ENCODE measurements around the gene FAF1. TPM values are rescaled to one million over a fixed set of nuclear protein-coding genes. Genes with fewer than 3 reads are reported as not detected.

FAF1 gene
- total RNA-seq, 4 donors from 2014 or later = 25.1 to 74.6 (median 37.2) TPM

- H3K4me3 ChIP-seq = no peak overlapping the region
- no peaks in the 10 kb centered on the region for H3K27me3 ChIP-seq
- peaks cover 15% of the 10 kb centered on the region in 2 donors for H3K9me3 ChIP-seq
- TF ChIP-seq CTCF (IDR thresholded peaks at IDR 0.05) (no peak), POLR2AphosphoS5 (IDR thresholded peaks at IDR 0.05) (no peak), POLR2A (IDR thresholded peaks at IDR 0.05) (no peak), EP300 (IDR thresholded peaks at IDR 0.05; ENCODE audit: low read depth) (no peak)
- 92 to 96% methylated on average over 4 of the region's 4 CpGs for WGBS, 2 donors (ENCODE audit: low coverage in 1 of 2)
- in situ Hi-C loops (cut with MboI; ENCODE audit: low pct_ligation_motif_present in 1 of 4, low pct_unique_long_range_greater_than_20kb in 1 of 4, low sequenced_read_pairs in 3 of 4) (no loop called here), intact Hi-C loops (cut with DNase I; ENCODE audit: low total_unique reads) (no loop called here)
- no peaks in the 10 kb centered on the region for H3K36me3 ChIP-seq
- H3K27ac ChIP-seq = no peak overlapping the region
- DNase-seq = no peak
- H3K4me1 ChIP-seq = no peaks in the 10 kb centered on the region
Observed at GRCh38 chr1:50860702-50861101, 99.4 kb downstream of the FAF1 start.

- TF ChIP-seq CTCF (IDR thresholded peaks at IDR 0.05) (no peak), POLR2AphosphoS5 (IDR thresholded peaks at IDR 0.05) (no peak), POLR2A (IDR thresholded peaks at IDR 0.05) (no peak), EP300 (IDR thresholded peaks at IDR 0.05; ENCODE audit: low read depth) (no peak)
- no peak overlapping the region for H3K4me3 ChIP-seq
- H3K9me3 ChIP-seq = peaks cover 15% of the 10 kb centered on the region in 2 donors
- no peak overlapping the region for H3K27ac ChIP-seq
- intact Hi-C loops (cut with DNase I; ENCODE audit: low total_unique reads) = no loop called here
- 96 to 100% methylated on average over 2 of the region's 2 CpGs for WGBS, 2 donors (ENCODE audit: low coverage in 1 of 2)
- H3K27me3 ChIP-seq = no peaks in the 10 kb centered on the region
- H3K36me3 ChIP-seq = no peaks in the 10 kb centered on the region
- no peaks in the 10 kb centered on the region for H3K4me1 ChIP-seq
- DNase-seq = no peak
- in situ Hi-C loops (cut with MboI; ENCODE audit: low pct_ligation_motif_present in 1 of 4, low pct_unique_long_range_greater_than_20kb in 1 of 4, low sequenced_read_pairs in 3 of 4) = no loop called here
Observed at GRCh38 chr1:50860256-50860655, 99.8 kb downstream of the FAF1 start.

GRCh38 chr1:50859657-50860056 is 100.4 kb downstream of the FAF1 start:
- 100% methylated on average over 1 of the region's 1 CpG for WGBS, 2 donors (ENCODE audit: low coverage in 1 of 2)
- Histone ChIP-seq H3K4me3 (no peak overlapping the region), H3K36me3 (no peaks in the 10 kb centered on the region), H3K27me3 (no peaks in the 10 kb centered on the region), H3K9me3 (peaks cover 15% of the 10 kb centered on the region in 2 donors), H3K27ac (no peak overlapping the region), H3K4me1 (no peaks in the 10 kb centered on the region)
- in situ Hi-C loops (cut with MboI; ENCODE audit: low pct_ligation_motif_present in 1 of 4, low pct_unique_long_range_greater_than_20kb in 1 of 4, low sequenced_read_pairs in 3 of 4) = no loop called here
- no peak for TF ChIP-seq POLR2A (IDR thresholded peaks at IDR 0.05)
- no peak for TF ChIP-seq CTCF (IDR thresholded peaks at IDR 0.05)
- TF ChIP-seq EP300 (IDR thresholded peaks at IDR 0.05; ENCODE audit: low read depth) = no peak
- no peak for DNase-seq
- intact Hi-C loops (cut with DNase I; ENCODE audit: low total_unique reads) = no loop called here

GRCh38 chr1:50858761-50859160 is 101.3 kb downstream of the FAF1 start:
- intact Hi-C loops (cut with DNase I; ENCODE audit: low total_unique reads) = no loop called here
- no peak overlapping the region for H3K4me3 ChIP-seq
- no peaks in the 10 kb centered on the region for H3K27me3 ChIP-seq
- no peaks in the 10 kb centered on the region for H3K36me3 ChIP-seq
- 100% methylated on average over 1 of the region's 1 CpG for WGBS, 2 donors (ENCODE audit: low coverage in 1 of 2)
- no peak for TF ChIP-seq CTCF (IDR thresholded peaks at IDR 0.05)
- TF ChIP-seq EP300 (IDR thresholded peaks at IDR 0.05; ENCODE audit: low read depth) = no peak
- TF ChIP-seq POLR2A (IDR thresholded peaks at IDR 0.05) = no peak
- no peak for TF ChIP-seq POLR2AphosphoS5 (IDR thresholded peaks at IDR 0.05)
- H3K4me1 ChIP-seq = peaks cover 0 to 6% (median 3%) of the 10 kb centered on the region in 4 donors
- in situ Hi-C loops (cut with MboI; ENCODE audit: low pct_ligation_motif_present in 1 of 4, low pct_unique_long_range_greater_than_20kb in 1 of 4, low sequenced_read_pairs in 3 of 4) = no loop called here
- no peak for DNase-seq
- no peak overlapping the region for H3K27ac ChIP-seq
- peaks cover 15% of the 10 kb centered on the region in 2 donors for H3K9me3 ChIP-seq

All from transverse colon (tissue), 4 donors.